HepG2 (cell line): ENCODE data around the gene TPX2. TPM values are rescaled to one million over a fixed set of nuclear protein-coding genes. Genes with fewer than 3 reads are reported as not detected.

Source experiments
- ARHGAP35 ChIP-seq: sonication (generic); formaldehyde crosslinking; IDR thresholded peaks from 2 replicates; pipeline ENCODE4 v1.9.0; 2022; ENCODE audit warnings: mild to moderate bottlenecking, inconsistent platforms, moderate library complexity, missing genetic modification reagents, borderline replicate concordance
- ARNTL ChIP-seq: sonication (generic); formaldehyde crosslinking; IDR thresholded peaks from 2 replicates; pipeline ENCODE4 v1.4.0; 2020; ENCODE audit warnings: mild to moderate bottlenecking, missing genetic modification reagents
- BCL3 ChIP-seq: sonication (generic); formaldehyde crosslinking; IDR thresholded peaks from 2 replicates; pipeline ENCODE4 v1.5.1; 2020; ENCODE audit warnings: mild to moderate bottlenecking, missing genetic modification reagents, moderate library complexity
- BCLAF1 ChIP-seq: fragments of 450-650 bp; IDR thresholded peaks from 2 replicates; pipeline ENCODE4 v1.6.1; 2017; ENCODE audit warnings: mild to moderate bottlenecking
- BRF2 ChIP-seq: sonication (generic); formaldehyde crosslinking; IDR thresholded peaks from 2 replicates; pipeline ENCODE4 v1.8.1; 2022; ENCODE audit warnings: mild to moderate bottlenecking, missing genetic modification reagents
- DMTF1 ChIP-seq: sonication (generic); formaldehyde crosslinking; IDR thresholded peaks from 2 replicates; pipeline ENCODE4 v1.4.0; 2020; ENCODE audit warnings: mild to moderate bottlenecking, missing genetic modification reagents
- FOXP1 ChIP-seq, 2 experiments: fragments of 450-650 bp in 1 of 2; IDR thresholded peaks; 2 replicates each; pipeline ENCODE4 v1.6.1; 2017 to 2018; ENCODE audit warnings: antibody characterized with exemption in 1 of 2
- GRHL1 ChIP-seq: sonication (generic); formaldehyde crosslinking; conservative IDR thresholded peaks from 2 replicates; pipeline ENCODE4 v1.8.0; 2022; ENCODE audit warnings: missing genetic modification reagents
- HDAC6 ChIP-seq: fragments of 200-600 bp; sonication (generic); IDR thresholded peaks from 2 replicates; pipeline ENCODE4 v1.7.0; 2017; ENCODE audit warnings: mild to moderate bottlenecking, antibody characterized with exemption, low read length, low read depth
- MYPOP ChIP-seq: sonication (generic); formaldehyde crosslinking; IDR thresholded peaks from 2 replicates; pipeline ENCODE4 v1.8.1; 2023; ENCODE audit warnings: mild to moderate bottlenecking, moderate library complexity, missing genetic modification reagents
- NR2C2 ChIP-seq: sonication (generic); formaldehyde crosslinking; IDR thresholded peaks from 2 replicates; pipeline ENCODE4 v1.4.0; 2020; ENCODE audit warnings: missing genetic modification reagents, mild to moderate bottlenecking, moderate library complexity, borderline replicate concordance
- NR2F2 ChIP-seq: IDR thresholded peaks from 2 replicates; pipeline ENCODE4 v1.6.1; 2012; ENCODE audit warnings: low read depth, inconsistent platforms, borderline replicate concordance
- SAP130 ChIP-seq: IDR thresholded peaks from 2 replicates; pipeline ENCODE4 v1.6.1; 2016; ENCODE audit warnings: low read depth
- ZNF510 ChIP-seq: sonication (generic); formaldehyde crosslinking; IDR thresholded peaks from 2 replicates; pipeline ENCODE4 v1.4.0; 2020; ENCODE audit warnings: low read depth, mild to moderate bottlenecking, missing genetic modification reagents
- ZNF549 ChIP-seq: sonication (generic); formaldehyde crosslinking; IDR thresholded peaks from 2 replicates; pipeline ENCODE4 v1.5.0; 2020; ENCODE audit warnings: missing genetic modification reagents
- ZNF597 ChIP-seq: sonication (generic); formaldehyde crosslinking; IDR thresholded peaks from 2 replicates; pipeline ENCODE4 v1.5.0; 2020; ENCODE audit warnings: missing genetic modification reagents
- ZSCAN22 ChIP-seq: sonication (generic); formaldehyde crosslinking; IDR thresholded peaks from 2 replicates; pipeline ENCODE4 v1.4.0; 2020; ENCODE audit warnings: mild to moderate bottlenecking, missing genetic modification reagents
- polyA plus RNA-seq, 8 experiments: library from polyadenylated mRNA; depleted of rRNA in 3 of 8; stranded (reverse) in 7 of 8; unstranded in 1 of 8; fragments of >200 nt; fragmentation: Illumina TruSeq in 4 of 8; extraction: Trizol in 4 of 8; gene quantifications; 2 replicates each; pipeline versions ENCODE4 v1.2.1 to v1.2.3, GENCODE V29; 2011 to 2016; ENCODE audit warnings: low read depth in 4 of 8, missing spikeins in 1 of 8, mixed read lengths in 1 of 8; ENCODE audit not compliant: insufficient read depth in 1 of 8
- total RNA-seq, 5 experiments: library from RNA; depleted of rRNA; stranded (reverse); fragments of >200 nt; fragmentation: Illumina TruSeq; extraction: Trizol; gene quantifications; 2 replicates each; pipeline ENCODE4 v1.2.3, GENCODE V29; 2016; ENCODE audit warnings: low read depth in 1 of 5

Gene TPX2
- total and polyA plus RNA-seq, 2 of the 13 experiments (the other 11 are each of a cell fraction or from before 2014, with no cell fraction given) = 34.3 to 124 TPM

- TF ChIP-seq ARNTL = no peak
- no peak for TF ChIP-seq SAP130 (CRISPR knock-in tag)
- no peak for TF ChIP-seq NR2C2 (CRISPR knock-in tag)
- TF ChIP-seq ZNF549 = no peak
- no peak for TF ChIP-seq GRHL1 (CRISPR knock-in tag)
- TF ChIP-seq ZNF597 (CRISPR knock-in tag) = no peak
- peak; percentile 26; the same call in 1 of the 2 replicates for TF ChIP-seq ZNF510 (CRISPR knock-in tag)
- TF ChIP-seq BCL3 (CRISPR knock-in tag) = no peak; the same call in 1 of the 2 replicates
- no peak for TF ChIP-seq HDAC6
- TF ChIP-seq DMTF1 (CRISPR knock-in tag) = peak; percentile 79
- no peak for TF ChIP-seq ARHGAP35 (CRISPR knock-in tag)
- no peak for TF ChIP-seq BCLAF1
- no peak for TF ChIP-seq BRF2 (CRISPR knock-in tag)
- no peak for TF ChIP-seq FOXP1 (IDR thresholded peaks at IDR 0.05)
- TF ChIP-seq FOXP1 (CRISPR knock-in tag; IDR thresholded peaks at IDR 0.05) = no peak
- no peak for TF ChIP-seq ZSCAN22 (CRISPR knock-in tag)
- TF ChIP-seq NR2F2 = peak; percentile 8; the same call in 1 of the 2 replicates
- TF ChIP-seq MYPOP (CRISPR knock-in tag) = no peak
Observed at GRCh38 chr20:31718952-31719643, 20.0 kb upstream of the TPX2 start (continued).
